ENCODE data around the gene GPER1. TPM values are rescaled to one million over a fixed set of nuclear protein-coding genes. Genes with fewer than 3 reads are reported as not detected.

The GPER1 gene
- total RNA-seq, 1 donor from 2014 or later: 26.0 TPM

DNA sequence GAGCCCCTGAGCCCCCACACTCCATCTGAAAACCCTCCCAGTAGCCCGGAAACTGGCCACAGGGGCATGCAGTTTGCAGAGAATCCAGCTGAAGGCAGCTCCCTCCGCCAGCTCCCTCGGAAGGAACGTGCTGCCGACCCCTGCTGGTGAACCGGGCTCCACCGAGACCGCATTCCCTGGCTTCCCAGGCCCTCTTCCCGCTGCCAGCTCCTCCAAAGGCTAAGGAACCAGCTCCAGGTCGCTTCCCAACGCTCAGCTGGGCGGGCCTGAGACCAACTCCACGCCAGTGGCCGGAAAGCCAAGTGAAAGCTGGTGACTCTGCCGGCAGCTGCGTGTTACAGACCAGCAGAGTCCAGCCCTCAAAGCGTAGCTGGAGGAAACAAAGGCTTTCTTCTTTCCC, 35.8 kb downstream of the GPER1 start:
- ATAC-seq (peak; percentile 66 to 77), DNase-seq (peak; percentile 61)
- intact Hi-C loops (cut with DNase I): no loop called here
- H3K27me3 ChIP-seq (ENCODE audit: low read depth): no peaks in the 10 kb centered on the region
- peaks cover 19% of the 10 kb centered on the region for H3K36me3 ChIP-seq
- peak overlapping the region; percentile 25 for H3K4me3 ChIP-seq
- H3K9me3 ChIP-seq: no peaks in the 10 kb centered on the region
- no peaks in the 10 kb centered on the region for H3K4me1 ChIP-seq
- peak overlapping the region; percentile 59 for H3K27ac ChIP-seq
- peak; percentile 68 for TF ChIP-seq CTCF (IDR thresholded peaks at IDR 0.05)

GRCh38 chr7:1124164-1124563, 36.3 kb downstream of the GPER1 start:
- peak overlapping the region; percentile 59 for H3K27ac ChIP-seq
- no peaks in the 10 kb centered on the region for H3K4me1 ChIP-seq
- intact Hi-C loops (cut with DNase I): no loop called here
- DNase-seq (peak; percentile 25), ATAC-seq (no peak)
- no peaks in the 10 kb centered on the region for H3K27me3 ChIP-seq (ENCODE audit: low read depth)
- peaks cover 19% of the 10 kb centered on the region for H3K36me3 ChIP-seq
- peak overlapping the region; percentile 25 for H3K4me3 ChIP-seq
- TF ChIP-seq CTCF (IDR thresholded peaks at IDR 0.05): no peak
- no peaks in the 10 kb centered on the region for H3K9me3 ChIP-seq

DNA sequence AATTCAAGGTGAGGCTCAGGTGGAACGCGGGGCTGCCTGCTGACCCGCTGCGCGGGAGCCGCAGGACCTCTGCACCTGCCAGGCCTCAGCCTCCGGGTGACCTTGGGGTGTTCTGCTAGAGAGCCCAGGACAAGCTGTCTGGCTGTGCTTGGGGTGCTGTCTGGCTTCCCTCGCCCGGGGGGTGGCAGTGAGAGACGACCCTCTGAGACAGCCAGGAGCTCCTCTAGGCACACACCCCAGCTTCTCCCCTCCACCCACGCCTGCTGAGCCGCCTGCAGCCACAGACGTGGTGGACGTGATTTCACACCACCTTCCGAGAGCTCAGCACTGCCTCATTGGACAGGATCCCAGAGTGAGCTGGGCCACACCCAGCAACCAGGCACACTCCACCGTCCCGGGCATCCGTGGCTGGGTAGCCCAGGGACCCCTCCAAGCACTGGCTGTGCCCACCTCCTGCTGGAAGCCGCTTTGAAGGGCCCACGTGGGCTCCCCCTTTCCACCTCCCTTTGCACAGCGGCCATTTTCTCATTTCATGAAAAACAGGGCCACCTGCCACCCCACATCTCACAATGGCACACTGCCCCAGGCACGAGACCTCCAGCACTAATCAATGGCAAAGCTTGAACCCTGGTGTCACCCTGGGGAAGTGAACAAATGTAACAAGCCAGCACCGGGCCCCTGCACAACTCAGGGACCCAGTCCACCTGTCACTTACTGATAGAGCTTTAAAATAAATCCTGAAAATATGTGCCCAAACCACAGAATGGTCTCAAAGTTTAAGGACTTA, 37.1 kb downstream of the GPER1 start:
- H3K9me3 ChIP-seq: no peaks in the 10 kb centered on the region
- DNase-seq: peak; percentile 43
- ATAC-seq: peak; percentile 29 to 33
- no peaks in the 10 kb centered on the region for H3K4me1 ChIP-seq
- H3K36me3 ChIP-seq: peaks cover 19% of the 10 kb centered on the region
- intact Hi-C loops (cut with DNase I): no loop called here
- no peak overlapping the region for H3K27ac ChIP-seq
- TF ChIP-seq CTCF (IDR thresholded peaks at IDR 0.05): no peak
- H3K4me3 ChIP-seq: no peak overlapping the region
- no peaks in the 10 kb centered on the region for H3K27me3 ChIP-seq (ENCODE audit: low read depth)

GRCh38 chr7:1125603-1125969, 37.7 kb downstream of the GPER1 start:
- no peak overlapping the region for H3K4me3 ChIP-seq
- no peaks in the 10 kb centered on the region for H3K4me1 ChIP-seq
- H3K36me3 ChIP-seq: peaks cover 19% of the 10 kb centered on the region
- intact Hi-C loops (cut with DNase I): no loop called here
- no peaks in the 10 kb centered on the region for H3K9me3 ChIP-seq
- no peak for TF ChIP-seq CTCF (IDR thresholded peaks at IDR 0.05)
- no peak for ATAC-seq
- peak; percentile 42 for DNase-seq
- H3K27ac ChIP-seq: no peak overlapping the region
- no peaks in the 10 kb centered on the region for H3K27me3 ChIP-seq (ENCODE audit: low read depth)

DNA sequence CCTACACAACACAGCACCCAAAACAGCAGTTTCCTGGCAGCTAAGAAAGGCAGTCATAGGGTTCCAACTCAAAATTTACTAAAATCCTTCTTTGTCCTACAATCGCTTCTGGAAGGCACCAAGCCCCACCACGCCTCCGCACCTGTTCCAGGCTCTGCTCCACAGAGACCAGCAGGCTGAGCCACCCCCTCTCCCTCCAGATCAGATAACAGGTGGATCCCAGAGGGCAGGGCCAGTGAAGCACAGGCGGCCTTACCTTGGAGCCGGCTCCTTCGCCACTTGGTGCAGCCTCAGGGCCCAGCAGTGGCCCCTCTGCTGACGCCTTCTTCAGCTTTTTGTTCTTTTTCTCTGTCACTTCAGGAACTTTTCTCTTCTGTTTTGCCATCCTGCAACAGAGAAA, 39.1 kb downstream of the GPER1 start:
- H3K4me3 ChIP-seq: no peak overlapping the region
- peaks cover 19% of the 10 kb centered on the region for H3K36me3 ChIP-seq
- ATAC-seq: no peak
- H3K27me3 ChIP-seq (ENCODE audit: low read depth): no peaks in the 10 kb centered on the region
- no peak overlapping the region for H3K27ac ChIP-seq
- no peak for TF ChIP-seq CTCF (IDR thresholded peaks at IDR 0.05)
- H3K9me3 ChIP-seq: no peaks in the 10 kb centered on the region
- intact Hi-C loops (cut with DNase I): no loop called here
- no peaks in the 10 kb centered on the region for H3K4me1 ChIP-seq
- peak; percentile 37 for DNase-seq
